PC-9 (cell line): ENCODE measurements around the gene ESR2.

Experiments
- EZH2 ChIP-seq: fragments of 200-600 bp; sonication (generic); IDR thresholded peaks from 2 replicates; pipeline ENCODE4 v1.8.0; 2017; ENCODE audit warnings: antibody characterized with exemption, low read depth
- TF ChIP-seq, protein P1 (sequence below): fragments of 200-600 bp; sonication (generic); conservative IDR thresholded peaks from 2 replicates; pipeline ENCODE4 v1.6.1; 2017; ENCODE audit warnings: mixed run types, antibody characterized with exemption, mild to moderate bottlenecking, moderate library complexity

DNA sequence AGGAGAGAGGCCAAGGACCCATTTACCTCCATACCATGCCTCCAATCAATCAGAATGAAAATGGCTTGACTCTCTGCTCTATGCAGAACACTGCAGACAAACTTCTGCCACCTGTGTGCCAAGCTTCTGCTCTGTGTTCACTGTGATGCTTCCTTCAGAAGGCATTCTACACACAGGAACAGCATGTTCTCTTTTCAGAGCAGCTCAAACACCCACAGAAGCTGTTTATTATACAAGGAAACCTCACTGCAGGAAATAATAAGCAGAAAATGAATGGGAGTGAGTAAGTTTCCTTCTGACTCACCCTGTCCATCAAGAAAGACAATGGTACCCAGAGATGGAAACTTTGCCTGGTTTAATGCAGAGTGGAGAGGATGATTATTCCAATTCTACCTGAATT, 2.4 kb upstream of the ESR2 start:
- TF ChIP-seq, protein P1, sequence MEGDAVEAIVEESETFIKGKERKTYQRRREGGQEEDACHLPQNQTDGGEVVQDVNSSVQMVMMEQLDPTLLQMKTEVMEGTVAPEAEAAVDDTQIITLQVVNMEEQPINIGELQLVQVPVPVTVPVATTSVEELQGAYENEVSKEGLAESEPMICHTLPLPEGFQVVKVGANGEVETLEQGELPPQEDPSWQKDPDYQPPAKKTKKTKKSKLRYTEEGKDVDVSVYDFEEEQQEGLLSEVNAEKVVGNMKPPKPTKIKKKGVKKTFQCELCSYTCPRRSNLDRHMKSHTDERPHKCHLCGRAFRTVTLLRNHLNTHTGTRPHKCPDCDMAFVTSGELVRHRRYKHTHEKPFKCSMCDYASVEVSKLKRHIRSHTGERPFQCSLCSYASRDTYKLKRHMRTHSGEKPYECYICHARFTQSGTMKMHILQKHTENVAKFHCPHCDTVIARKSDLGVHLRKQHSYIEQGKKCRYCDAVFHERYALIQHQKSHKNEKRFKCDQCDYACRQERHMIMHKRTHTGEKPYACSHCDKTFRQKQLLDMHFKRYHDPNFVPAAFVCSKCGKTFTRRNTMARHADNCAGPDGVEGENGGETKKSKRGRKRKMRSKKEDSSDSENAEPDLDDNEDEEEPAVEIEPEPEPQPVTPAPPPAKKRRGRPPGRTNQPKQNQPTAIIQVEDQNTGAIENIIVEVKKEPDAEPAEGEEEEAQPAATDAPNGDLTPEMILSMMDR = no peak
- no peak for TF ChIP-seq EZH2
